T-helper 1 cell treated with Interleukin-12 subunit alpha and Interleukin-12 subunit beta and Interleukin-4 antibody, amounts not matched to agents 30 μg/mL and 1 μg/mL, for 36 hours (primary cell): ENCODE data around the gene GRK3.
"Not testable (repeated sequence)": the region's sequence is repeated elsewhere in the genome, so short reads cannot be mapped to it uniquely, and the experiment has no call there.

Experiments
- H3K27ac Mint-ChIP-seq: one replicate; pipeline ENCODE4 v1.8.0; 2021; ENCODE audit warnings: mild to moderate bottlenecking, mixed read lengths
- H3K27me3 Mint-ChIP-seq: one replicate; pipeline ENCODE4 v1.8.0; 2021; ENCODE audit warnings: low read depth, mixed read lengths
- H3K36me3 Mint-ChIP-seq: one replicate; pipeline ENCODE4 v1.8.0; 2021; ENCODE audit warnings: low read depth, mixed read lengths
- H3K4me1 Mint-ChIP-seq: one replicate; pipeline ENCODE4 v1.8.0; 2021; ENCODE audit warnings: low read depth, mixed read lengths
- H3K4me3 Mint-ChIP-seq: one replicate; pipeline ENCODE4 v1.8.0; 2021; ENCODE audit warnings: mild to moderate bottlenecking, moderate library complexity, mixed read lengths
- H3K9me3 Mint-ChIP-seq: one replicate; pipeline ENCODE4 v1.8.0; 2021; ENCODE audit warnings: mixed read lengths

The GRK3 gene

GRCh38 chr22:25693268-25693565 is 128.7 kb downstream of the GRK3 start:
- Mint-ChIP-seq H3K27ac (no peak overlapping the region), H3K4me1 (peaks cover 8% of the 10 kb centered on the region), H3K27me3 (no peaks in the 10 kb centered on the region), H3K9me3 (no peaks in the 10 kb centered on the region), H3K4me3 (no peak overlapping the region), H3K36me3 (peaks cover 33% of the 10 kb centered on the region)

DNA sequence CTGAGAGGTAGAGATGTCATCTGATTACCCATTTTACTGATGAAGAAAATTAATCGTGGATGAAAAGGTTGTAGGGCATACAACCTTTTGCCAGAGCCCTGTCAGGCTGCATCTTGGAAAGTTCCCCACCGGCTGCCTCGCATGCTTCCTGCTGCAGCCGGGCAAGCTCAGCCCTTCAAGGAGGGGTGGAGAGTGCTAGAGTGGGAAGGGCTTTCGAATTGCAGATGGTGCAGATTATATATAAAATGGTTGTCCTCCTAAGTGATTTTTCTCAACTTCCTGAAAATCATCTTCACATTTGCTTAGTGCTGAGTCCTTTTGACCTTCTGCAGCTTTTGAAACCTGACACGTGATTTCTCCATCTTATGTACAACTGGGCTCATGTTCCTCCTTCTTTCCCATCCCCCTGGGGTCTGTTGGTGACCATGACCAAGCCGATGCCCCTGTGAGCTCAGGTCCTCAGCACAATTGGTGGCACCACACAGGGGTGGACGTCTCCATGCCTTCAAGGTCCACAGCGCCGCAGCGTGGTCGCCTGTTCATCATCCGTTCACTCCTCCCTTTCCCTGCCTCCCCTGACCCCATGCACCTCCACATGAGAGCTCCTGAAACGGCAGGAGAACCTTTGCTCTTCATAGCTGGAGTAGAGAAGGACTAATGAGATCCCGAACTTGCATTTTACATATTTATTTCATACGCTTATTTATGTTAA is 129.9 kb downstream of the GRK3 start:
- H3K4me1 Mint-ChIP-seq = peaks cover 14% of the 10 kb centered on the region
- no peak overlapping the region for H3K4me3 Mint-ChIP-seq
- no peaks in the 10 kb centered on the region for H3K9me3 Mint-ChIP-seq
- peaks cover 34% of the 10 kb centered on the region for H3K36me3 Mint-ChIP-seq
- no peaks in the 10 kb centered on the region for H3K27me3 Mint-ChIP-seq
- no peak overlapping the region for H3K27ac Mint-ChIP-seq

GRCh38 chr22:25695146-25695545 is 130.7 kb downstream of the GRK3 start:
- Mint-ChIP-seq H3K9me3 (no peaks in the 10 kb centered on the region), H3K36me3 (peaks cover 30% of the 10 kb centered on the region), H3K27me3 (no peaks in the 10 kb centered on the region), H3K27ac (no peak overlapping the region), H3K4me1 (peaks cover 11% of the 10 kb centered on the region), H3K4me3 (no peak overlapping the region)

- no peaks in the 10 kb centered on the region for H3K27me3 Mint-ChIP-seq
- no peak overlapping the region for H3K27ac Mint-ChIP-seq
- H3K4me1 Mint-ChIP-seq = peaks cover 16% of the 10 kb centered on the region
- peaks cover 26% of the 10 kb centered on the region for H3K36me3 Mint-ChIP-seq
- no peak overlapping the region for H3K4me3 Mint-ChIP-seq
- no peaks in the 10 kb centered on the region for H3K9me3 Mint-ChIP-seq
These were observed 132.3 kb downstream of the GRK3 start for GRCh38 chr22:25696763-25697162.

DNA sequence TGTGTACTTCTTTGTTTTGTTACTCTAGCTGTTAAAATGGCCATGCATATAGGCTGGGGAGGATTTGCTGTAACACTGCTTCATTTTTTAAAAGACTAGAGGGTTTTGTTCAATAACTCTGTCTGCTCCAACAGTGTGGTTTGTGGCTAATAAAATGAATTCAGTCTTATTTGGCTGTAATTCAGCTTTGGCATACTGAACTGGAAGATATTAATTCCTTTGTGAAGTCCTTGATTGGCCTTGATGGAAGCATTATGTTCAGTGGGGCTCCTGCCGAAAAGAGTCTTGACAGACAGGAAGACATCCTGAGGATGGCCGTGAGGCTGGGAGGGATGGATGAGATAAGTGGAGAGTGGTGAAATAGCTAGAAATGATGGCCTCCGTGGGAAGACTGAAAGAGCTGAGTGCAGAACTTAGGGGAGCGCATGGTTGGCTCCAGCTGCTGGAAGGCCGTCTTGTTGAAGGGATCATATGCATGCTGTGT is 132.7 kb downstream of the GRK3 start:
- H3K4me3 Mint-ChIP-seq = no peak overlapping the region
- peak overlapping the region; percentile 13 for H3K27ac Mint-ChIP-seq
- no peaks in the 10 kb centered on the region for H3K9me3 Mint-ChIP-seq
- H3K36me3 Mint-ChIP-seq = peaks cover 28% of the 10 kb centered on the region
- no peaks in the 10 kb centered on the region for H3K27me3 Mint-ChIP-seq
- H3K4me1 Mint-ChIP-seq = peaks cover 19% of the 10 kb centered on the region

DNA sequence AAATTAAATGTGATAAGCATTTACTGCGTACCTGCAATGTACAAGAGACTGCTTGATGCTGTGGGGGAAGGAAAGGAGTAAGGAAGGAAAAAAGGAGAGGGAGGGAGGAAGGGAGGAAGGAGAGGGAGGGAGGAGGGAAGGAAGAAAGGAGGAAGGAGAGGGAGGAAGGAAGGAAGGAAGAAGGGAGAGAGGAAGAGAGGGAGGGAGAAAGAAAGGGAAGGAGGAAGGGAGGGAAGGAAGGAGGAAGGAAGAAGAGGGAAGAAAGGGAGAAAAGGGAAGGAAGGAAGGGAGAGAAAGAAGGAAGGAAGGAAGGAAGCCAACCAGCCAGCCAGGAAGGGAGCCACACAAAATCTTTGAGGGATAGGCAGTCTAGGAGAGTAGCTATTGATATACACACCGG is 133.5 kb downstream of the GRK3 start:
- peaks cover 23% of the 10 kb centered on the region for H3K36me3 Mint-ChIP-seq

GRCh38 chr22:25698461-25698860 is 134.0 kb downstream of the GRK3 start:
- Mint-ChIP-seq H3K9me3 (no peaks in the 10 kb centered on the region), H3K4me3 (no peak overlapping the region), H3K27ac (peak overlapping the region; percentile 43), H3K4me1 (peaks cover 29% of the 10 kb centered on the region), H3K36me3 (peaks cover 23% of the 10 kb centered on the region), H3K27me3 (no peaks in the 10 kb centered on the region)

More for the DNA sequence above, 133.5 kb downstream of the GRK3 start:
- H3K4me3 Mint-ChIP-seq = no peak overlapping the region
- peaks cover 25% of the 10 kb centered on the region for H3K4me1 Mint-ChIP-seq
- H3K27ac Mint-ChIP-seq = peak overlapping the region; percentile 43
- no peaks in the 10 kb centered on the region for H3K27me3 Mint-ChIP-seq
- no peaks in the 10 kb centered on the region for H3K9me3 Mint-ChIP-seq

GRCh38 chr22:25698978-25699377 is 134.5 kb downstream of the GRK3 start:
- Mint-ChIP-seq H3K4me3 (no peak overlapping the region), H3K36me3 (peaks cover 26% of the 10 kb centered on the region), H3K4me1 (peaks cover 34% of the 10 kb centered on the region), H3K27ac (no peak overlapping the region), H3K27me3 (no peaks in the 10 kb centered on the region), H3K9me3 (no peaks in the 10 kb centered on the region)

- peak overlapping the region; percentile 61 for H3K4me3 Mint-ChIP-seq
- peak overlapping the region; percentile 55 for H3K27ac Mint-ChIP-seq
- H3K4me1 Mint-ChIP-seq = peaks cover 48% of the 10 kb centered on the region
- no peaks in the 10 kb centered on the region for H3K27me3 Mint-ChIP-seq
- H3K9me3 Mint-ChIP-seq = no peaks in the 10 kb centered on the region
- peaks cover 29% of the 10 kb centered on the region for H3K36me3 Mint-ChIP-seq
These were observed 136.7 kb downstream of the GRK3 start for GRCh38 chr22:25701056-25701780.

GRCh38 chr22:25702040-25702439 is 137.6 kb downstream of the GRK3 start:
- peak overlapping the region; percentile 63 for H3K4me3 Mint-ChIP-seq
- H3K27me3 Mint-ChIP-seq = no peaks in the 10 kb centered on the region
- H3K36me3 Mint-ChIP-seq = peaks cover 33% of the 10 kb centered on the region
- H3K27ac Mint-ChIP-seq = peak overlapping the region; percentile 12
- H3K4me1 Mint-ChIP-seq = peaks cover 50% of the 10 kb centered on the region
- H3K9me3 Mint-ChIP-seq = no peaks in the 10 kb centered on the region

- H3K4me1 Mint-ChIP-seq = peaks cover 54% of the 10 kb centered on the region
- no peaks in the 10 kb centered on the region for H3K9me3 Mint-ChIP-seq
- H3K4me3 Mint-ChIP-seq = peak overlapping the region; percentile 74
- H3K27ac Mint-ChIP-seq = peak overlapping the region; percentile 88
- H3K27me3 Mint-ChIP-seq = no peaks in the 10 kb centered on the region
- peaks cover 37% of the 10 kb centered on the region for H3K36me3 Mint-ChIP-seq
These were observed 138.2 kb downstream of the GRK3 start for GRCh38 chr22:25702571-25703167.

DNA sequence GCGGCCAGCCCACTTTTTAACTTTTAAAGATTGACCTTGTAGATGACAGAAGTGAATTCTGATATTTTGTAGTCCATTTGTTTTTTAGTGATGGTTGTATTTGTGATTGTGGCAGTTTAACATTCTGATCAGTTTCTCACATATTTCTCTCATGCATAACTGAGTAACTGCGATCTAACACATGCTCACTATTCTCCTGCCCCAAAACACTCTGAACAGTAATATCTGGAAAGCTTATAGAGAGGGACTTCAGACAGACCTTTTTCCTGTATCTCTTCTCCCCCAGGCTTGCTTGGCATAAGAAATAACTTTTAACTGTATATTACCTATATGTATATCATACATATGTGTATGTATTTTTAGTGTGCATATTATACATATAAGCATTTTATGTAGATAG is 140.2 kb downstream of the GRK3 start:
- Mint-ChIP-seq H3K9me3 (no peaks in the 10 kb centered on the region), H3K4me3 (no peak overlapping the region), H3K27ac (peak overlapping the region; percentile 59), H3K4me1 (peaks cover 58% of the 10 kb centered on the region), H3K36me3 (peaks cover 41% of the 10 kb centered on the region), H3K27me3 (no peaks in the 10 kb centered on the region)

DNA sequence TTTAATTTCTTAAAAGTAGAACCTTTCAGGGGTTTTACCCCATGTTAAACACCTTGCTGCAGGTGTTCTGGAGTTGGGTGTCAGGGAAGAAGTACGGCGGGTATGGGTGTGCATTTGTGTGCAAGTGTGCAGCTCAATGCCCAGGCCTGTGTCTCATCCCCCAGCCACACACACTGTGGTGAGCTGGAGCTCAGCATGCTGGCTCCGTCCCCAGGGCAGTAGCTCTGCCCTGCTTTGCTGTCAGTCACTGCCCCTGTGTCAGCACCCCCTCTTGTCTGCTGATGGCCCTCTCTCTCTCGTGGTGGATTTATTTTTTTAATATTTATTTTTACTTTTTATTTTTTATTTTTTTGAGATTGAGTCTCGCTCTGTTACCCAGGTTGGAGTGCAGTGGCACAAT is 141.7 kb downstream of the GRK3 start:
- H3K27ac Mint-ChIP-seq = no peak overlapping the region
- H3K36me3 Mint-ChIP-seq = peaks cover 42% of the 10 kb centered on the region
- no peaks in the 10 kb centered on the region for H3K9me3 Mint-ChIP-seq
- no peak overlapping the region for H3K4me3 Mint-ChIP-seq
- no peaks in the 10 kb centered on the region for H3K27me3 Mint-ChIP-seq
- peaks cover 63% of the 10 kb centered on the region for H3K4me1 Mint-ChIP-seq

DNA sequence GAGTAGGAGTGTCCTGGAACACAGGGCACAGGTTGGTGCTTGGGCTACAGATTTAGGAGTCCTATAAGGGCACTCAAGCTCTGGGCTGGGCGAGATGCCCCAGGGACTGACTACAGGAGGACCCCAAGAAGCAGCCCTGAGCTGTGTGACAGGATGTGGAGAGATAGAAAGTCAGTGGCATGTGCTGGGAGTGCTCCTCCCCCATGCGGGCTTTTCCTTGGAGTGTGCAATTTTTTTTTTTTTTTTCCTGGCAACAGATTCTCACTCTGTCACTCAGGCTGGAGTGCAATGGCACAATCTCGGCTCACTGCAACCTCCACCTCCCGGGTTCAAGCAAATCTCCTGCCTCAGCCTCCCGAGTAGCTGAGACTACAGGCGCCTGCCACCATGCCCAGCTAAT is 144.0 kb downstream of the GRK3 start:
- peak overlapping the region; percentile 45 for H3K4me3 Mint-ChIP-seq

DNA sequence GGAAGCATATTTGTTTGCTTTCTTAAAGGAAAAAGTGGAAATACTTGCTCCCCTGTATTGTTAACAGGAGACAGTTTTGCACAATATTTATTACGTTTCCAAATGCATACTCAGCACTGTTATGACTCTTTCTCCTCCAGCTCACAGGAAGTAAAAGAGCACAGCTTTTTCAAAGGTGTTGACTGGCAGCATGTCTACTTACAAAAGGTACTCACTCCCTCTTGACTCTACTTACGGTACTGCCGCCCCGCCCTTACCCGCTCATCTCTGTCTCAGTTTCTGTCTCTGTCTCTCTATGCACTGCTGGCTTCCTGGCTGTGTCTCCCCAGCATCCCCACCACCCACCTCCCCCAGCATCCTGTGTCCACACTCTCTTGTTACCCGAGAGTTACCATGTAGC is 145.3 kb downstream of the GRK3 start:
- Mint-ChIP-seq H3K27ac (peak overlapping the region; percentile 68), H3K27me3 (no peaks in the 10 kb centered on the region), H3K36me3 (peaks cover 54% of the 10 kb centered on the region), H3K9me3 (no peaks in the 10 kb centered on the region), H3K4me1 (peaks cover 54% of the 10 kb centered on the region), H3K4me3 (peak overlapping the region; percentile 69)

More for the DNA sequence above, 144.0 kb downstream of the GRK3 start:
- peak overlapping the region; percentile 81 for H3K27ac Mint-ChIP-seq
- H3K27me3 Mint-ChIP-seq, H3K9me3 Mint-ChIP-seq: not testable (repeated sequence)
- peaks cover 50% of the 10 kb centered on the region for H3K36me3 Mint-ChIP-seq
- H3K4me1 Mint-ChIP-seq = peaks cover 62% of the 10 kb centered on the region
